Thoracic aorta (tissue), 2 donors: ENCODE results near the gene NEDD4. TPM values are rescaled to one million over a fixed set of nuclear protein-coding genes. Genes with fewer than 3 reads are reported as not detected.
A peak's percentile ranks its signal among the peaks of the same experiment; 100 is the strongest.

Experiments
- ATAC-seq: fragments of 150-250 bp; one replicate; pipeline ENCODE4 v1.8.0; 2017; ENCODE audit warnings: low read depth; ENCODE audit not compliant: insufficient number of reproducible peaks, low FRiP score
- DNase-seq: peaks from one replicate; pipeline ENCODE4 v3.0.0-alpha.2; 2020; ENCODE audit warnings: low spot score
- H3K27ac ChIP-seq, 2 donors: fragments of 200-600 bp; sonication (generic); 1 replicate in 1 of 2; 2 replicates in 1 of 2; pipeline ENCODE4 v1.5.1; 2016; ENCODE audit warnings: mild to moderate bottlenecking in 2 of 2, moderate library complexity in 2 of 2
- H3K27me3 ChIP-seq: fragments of 200-600 bp; sonication (generic); replicated peaks from 2 replicates; pipeline ENCODE4 v1.6.0; 2016; ENCODE audit warnings: mild to moderate bottlenecking; ENCODE audit not compliant: insufficient read depth
- H3K36me3 ChIP-seq: fragments of 200-600 bp; sonication (generic); one replicate; pipeline ENCODE4 v1.5.1; 2016
- H3K4me1 ChIP-seq, 2 donors: fragments of 200-600 bp; sonication (generic); 1 replicate in 1 of 2; 2 replicates in 1 of 2; pipeline versions ENCODE4 v1.5.1 to v1.6.0; 2016; ENCODE audit warnings: low read depth in 2 of 2, mild to moderate bottlenecking in 1 of 2; ENCODE audit not compliant: control insufficient read depth in 1 of 2
- H3K4me3 ChIP-seq: fragments of 200-600 bp; sonication (generic); 2 replicates; pipeline ENCODE4 v1.5.1; 2016; ENCODE audit warnings: mild to moderate bottlenecking
- H3K9me3 ChIP-seq: fragments of 200-600 bp; sonication (generic); 2 replicates; pipeline ENCODE4 v1.5.1; 2016
- CTCF ChIP-seq: fragments of 200-600 bp; sonication (generic); IDR thresholded peaks from one replicate; pipeline ENCODE4 v1.5.1; 2019; ENCODE audit warnings: antibody characterized with exemption
- total RNA-seq, 2 donors: library from RNA; depleted of rRNA; stranded (reverse); fragments of >200 nt; gene quantifications; one replicate each; pipeline versions ENCODE4 v1.1.0 to v1.2.3, GENCODE V29; 2016

The NEDD4 gene
- total RNA-seq, 2 donors from 2014 or later, result 25.3 to 27.4 TPM

- ATAC-seq (no peak), DNase-seq (no peak)
- H3K27ac ChIP-seq, result no peak overlapping the region
- H3K27me3 ChIP-seq, result no peaks in the 10 kb centered on the region
- H3K9me3 ChIP-seq, result no peaks in the 10 kb centered on the region
- TF ChIP-seq CTCF, result no peak
- peaks cover 0 to 7% of the 10 kb centered on the region in 2 donors for H3K4me1 ChIP-seq
- H3K36me3 ChIP-seq, result no peaks in the 10 kb centered on the region
- H3K4me3 ChIP-seq, result no peak overlapping the region
Observed at GRCh38 chr15:55900019-55900418, 93.4 kb downstream of the NEDD4 start.

- no peak for DNase-seq
- H3K4me3 ChIP-seq, result no peak overlapping the region
- no peaks in the 10 kb centered on the region for H3K36me3 ChIP-seq
- H3K4me1 ChIP-seq, result peaks cover under 1 to 7% of the 10 kb centered on the region in 2 donors
- H3K27ac ChIP-seq, result no peak overlapping the region
- no peak for ATAC-seq
- H3K27me3 ChIP-seq, result no peaks in the 10 kb centered on the region
- no peak for TF ChIP-seq CTCF
- H3K9me3 ChIP-seq, result no peaks in the 10 kb centered on the region
Observed at GRCh38 chr15:55899537-55899936, 93.9 kb downstream of the NEDD4 start.

GRCh38 chr15:55897560-55898336 is 95.7 kb downstream of the NEDD4 start:
- Histone ChIP-seq H3K27ac (peak overlapping the region in 1 of 2 donors; percentile 6), H3K27me3 (no peaks in the 10 kb centered on the region), H3K4me3 (no peak overlapping the region), H3K36me3 (no peaks in the 10 kb centered on the region), H3K4me1 (peaks cover 3 to 7% of the 10 kb centered on the region in 2 donors), H3K9me3 (no peaks in the 10 kb centered on the region)
- TF ChIP-seq CTCF, result peak; percentile 77
- DNase-seq, result no peak
- no peak for ATAC-seq

GRCh38 chr15:55894399-55894965 is 98.9 kb downstream of the NEDD4 start:
- no peak overlapping the region for H3K27ac ChIP-seq
- ATAC-seq (no peak), DNase-seq (no peak)
- peaks cover 3 to 7% of the 10 kb centered on the region in 2 donors for H3K4me1 ChIP-seq
- H3K4me3 ChIP-seq, result no peak overlapping the region
- H3K27me3 ChIP-seq, result no peaks in the 10 kb centered on the region
- no peaks in the 10 kb centered on the region for H3K36me3 ChIP-seq
- no peak for TF ChIP-seq CTCF
- H3K9me3 ChIP-seq, result no peaks in the 10 kb centered on the region

GRCh38 chr15:55893852-55894251 is 99.6 kb downstream of the NEDD4 start:
- no peak overlapping the region for H3K27ac ChIP-seq
- H3K4me1 ChIP-seq, result peaks cover 3 to 7% of the 10 kb centered on the region in 2 donors
- ATAC-seq (no peak), DNase-seq (no peak)
- H3K9me3 ChIP-seq, result no peaks in the 10 kb centered on the region
- H3K36me3 ChIP-seq, result no peaks in the 10 kb centered on the region
- H3K4me3 ChIP-seq, result no peak overlapping the region
- no peak for TF ChIP-seq CTCF
- H3K27me3 ChIP-seq, result no peaks in the 10 kb centered on the region
